ENCODE measurements around the gene IL17RA.

IL17RA gene

GRCh38 chr22:17110791-17111550 lies 26.2 kb downstream of the IL17RA start:
- H3K27me3 ChIP-seq (replicated peaks; ENCODE audit: insufficient read depth, low read length): no peaks in the 10 kb centered on the region
- H3K4me1 ChIP-seq (ENCODE audit: low read length): peaks cover under 1% of the 10 kb centered on the region; the same call in 1 of the 2 replicates
- H3K36me3 ChIP-seq (replicated peaks; ENCODE audit: insufficient read depth, low read length): no peaks in the 10 kb centered on the region
- no peak for DNase-seq
- no peaks in the 10 kb centered on the region for H3K9me3 ChIP-seq (replicated peaks; ENCODE audit: insufficient read depth, low read length)
- H2AFZ ChIP-seq (ENCODE audit: low read length): no peak overlapping the region
- no peak overlapping the region for H3K27ac ChIP-seq (ENCODE audit: low read length)
- H3F3A ChIP-seq (ENCODE audit: insufficient read depth, low read length): 0 out of 2 replicates have a peak, but pooled peaks cover 4% of the 10 kb centered on the region
- no peaks in the 10 kb centered on the region for H3K79me2 ChIP-seq (ENCODE audit: low read length)
- TF ChIP-seq EZH2phosphoT487 (IDR thresholded peaks at IDR 0.05; ENCODE audit: low read length) (no peak), CTCF (IDR thresholded peaks at IDR 0.05; ENCODE audit: low read length) (no peak), EZH2 (optimal IDR thresholded peaks at IDR 0.05; ENCODE audit: low read depth, low read length) (no peak)
- no peak overlapping the region for H3K4me3 ChIP-seq (ENCODE audit: low read length)
- no peaks in the 10 kb centered on the region for H3K9me2 ChIP-seq (replicated peaks; ENCODE audit: insufficient read depth, low read length)
- H3K9ac ChIP-seq (ENCODE audit: low read length): no peak overlapping the region
- no peak overlapping the region for H3K4me2 ChIP-seq (ENCODE audit: low read depth, low read length)
- H4K20me1 ChIP-seq (ENCODE audit: insufficient read depth, low read length): no peaks in the 10 kb centered on the region

- Histone ChIP-seq H3K79me2 (ENCODE audit: low read length) (no peaks in the 10 kb centered on the region), H3K9ac (ENCODE audit: low read length) (no peak overlapping the region), H3K27me3 (replicated peaks; ENCODE audit: insufficient read depth, low read length) (no peaks in the 10 kb centered on the region), H3K4me3 (ENCODE audit: low read length) (no peak overlapping the region), H3K36me3 (replicated peaks; ENCODE audit: insufficient read depth, low read length) (no peaks in the 10 kb centered on the region), H3K9me2 (replicated peaks; ENCODE audit: insufficient read depth, low read length) (no peaks in the 10 kb centered on the region), H2AFZ (ENCODE audit: low read length) (no peak overlapping the region), H3K27ac (ENCODE audit: low read length) (no peak overlapping the region), H3K4me1 (ENCODE audit: low read length) (peaks cover 7% of the 10 kb centered on the region; the same call in 1 of the 2 replicates), H3F3A (ENCODE audit: insufficient read depth, low read length) (no peaks in the 10 kb centered on the region), H3K9me3 (replicated peaks; ENCODE audit: insufficient read depth, low read length) (no peaks in the 10 kb centered on the region), H3K4me2 (ENCODE audit: low read depth, low read length) (no peak overlapping the region), H4K20me1 (ENCODE audit: insufficient read depth, low read length) (no peaks in the 10 kb centered on the region)
- DNase-seq: no peak
- no peak for TF ChIP-seq CTCF (IDR thresholded peaks at IDR 0.05; ENCODE audit: low read length)
- TF ChIP-seq EZH2 (optimal IDR thresholded peaks at IDR 0.05; ENCODE audit: low read depth, low read length): no peak
- no peak for TF ChIP-seq EZH2phosphoT487 (IDR thresholded peaks at IDR 0.05; ENCODE audit: low read length)
Measured at GRCh38 chr22:17112491-17113042, 27.8 kb downstream of the IL17RA start.

- Histone ChIP-seq H3K9ac (ENCODE audit: low read length) (no peak overlapping the region), H3K27ac (ENCODE audit: low read length) (no peak overlapping the region), H3K4me3 (ENCODE audit: low read length) (no peak overlapping the region), H3K4me2 (ENCODE audit: low read depth, low read length) (no peak overlapping the region), H2AFZ (ENCODE audit: low read length) (no peak overlapping the region), H3K79me2 (ENCODE audit: low read length) (no peaks in the 10 kb centered on the region), H3K4me1 (ENCODE audit: low read length) (peaks cover 16% of the 10 kb centered on the region), H4K20me1 (ENCODE audit: insufficient read depth, low read length) (no peaks in the 10 kb centered on the region), H3K27me3 (replicated peaks; ENCODE audit: insufficient read depth, low read length) (no peaks in the 10 kb centered on the region), H3F3A (ENCODE audit: insufficient read depth, low read length) (no peaks in the 10 kb centered on the region), H3K9me3 (replicated peaks; ENCODE audit: insufficient read depth, low read length) (no peaks in the 10 kb centered on the region), H3K9me2 (replicated peaks; ENCODE audit: insufficient read depth, low read length) (no peaks in the 10 kb centered on the region), H3K36me3 (replicated peaks; ENCODE audit: insufficient read depth, low read length) (no peaks in the 10 kb centered on the region)
- TF ChIP-seq CTCF (IDR thresholded peaks at IDR 0.05; ENCODE audit: low read length): no peak
- no peak for TF ChIP-seq EZH2phosphoT487 (IDR thresholded peaks at IDR 0.05; ENCODE audit: low read length)
- TF ChIP-seq EZH2 (optimal IDR thresholded peaks at IDR 0.05; ENCODE audit: low read depth, low read length): no peak
- DNase-seq: no peak
Measured at GRCh38 chr22:17113600-17113999, 28.8 kb downstream of the IL17RA start.
